Osteoblast (primary cell): ENCODE results near the gene AS3MT. TPM values are rescaled to one million over a fixed set of nuclear protein-coding genes. Genes with fewer than 3 reads are reported as not detected.

ENCODE experiments used
- DNase-seq: peaks from one replicate; pipeline ENCODE4 v3.0.0; 2011; ENCODE audit warnings: low spot score, mixed read lengths; ENCODE audit not compliant: insufficient read length; ENCODE audit errors: missing footprints
- H2AFZ ChIP-seq: 2 replicates; pipeline ENCODE4 v1.6.0; 2011; ENCODE audit warnings: mild to moderate bottlenecking, low read length
- H3K27ac ChIP-seq: 2 replicates; pipeline ENCODE4 v1.5.1; 2011; ENCODE audit warnings: mild to moderate bottlenecking, low read depth, low read length, moderate library complexity
- H3K27me3 ChIP-seq: 2 replicates; pipeline ENCODE4 v1.6.0; 2012; ENCODE audit warnings: mild to moderate bottlenecking, control low read depth, inconsistent platforms, low read length, moderate library complexity; ENCODE audit not compliant: insufficient read depth
- H3K36me3 ChIP-seq: 2 replicates; pipeline ENCODE4 v1.5.1; 2011; ENCODE audit warnings: mild to moderate bottlenecking, low read length, control low read depth, moderate library complexity; ENCODE audit not compliant: insufficient read depth
- H3K4me1 ChIP-seq: 2 replicates; pipeline ENCODE4 v1.5.1; 2011; ENCODE audit warnings: mild to moderate bottlenecking, low read length, control low read depth, moderate library complexity; ENCODE audit not compliant: insufficient read depth
- H3K4me2 ChIP-seq: 2 replicates; pipeline ENCODE4 v1.6.0; 2011; ENCODE audit warnings: mild to moderate bottlenecking, low read length; ENCODE audit not compliant: insufficient read depth
- H3K4me3 ChIP-seq: fragments of 200-600 bp; sonication (generic); 3 replicates; pipeline ENCODE4 v1.5.1; 2012; ENCODE audit warnings: mild to moderate bottlenecking, low read length, inconsistent platforms; ENCODE audit not compliant: insufficient read depth
- H3K79me2 ChIP-seq: 2 replicates; pipeline ENCODE4 v1.6.0; 2012; ENCODE audit warnings: mild to moderate bottlenecking, low read length, control low read depth, inconsistent platforms; ENCODE audit not compliant: insufficient read depth
- H3K9me3 ChIP-seq: 2 replicates; pipeline ENCODE4 v1.5.1; 2011; ENCODE audit warnings: low read depth, low read length, control low read depth
- H4K20me1 ChIP-seq: 2 replicates; pipeline ENCODE4 v1.6.0; 2012; ENCODE audit warnings: mild to moderate bottlenecking, low read length, control low read depth; ENCODE audit not compliant: insufficient read depth
- CTCF ChIP-seq: IDR thresholded peaks from 2 replicates; pipeline ENCODE4 v1.5.1; 2011; ENCODE audit warnings: mild to moderate bottlenecking, low read depth, low read length, moderate library complexity; ENCODE audit errors: extremely low read depth
- total RNA-seq: library from RNA; depleted of rRNA; stranded (reverse); fragments of >200 nt; gene quantifications from 2 replicates; pipeline ENCODE4 v1.2.3, GENCODE V29; 2012

The AS3MT gene
- total RNA-seq, 1 donor = 6.2 TPM

GRCh38 chr10:102865620-102866019 is 3.6 kb upstream of the AS3MT start:
- TF ChIP-seq CTCF = no peak

GRCh38 chr10:102868911-102869257 is 386 bp upstream of the AS3MT start:
- H3K4me1 ChIP-seq = peaks cover 5% of the 10 kb centered on the region
- H3K27ac ChIP-seq = no peak overlapping the region
- no peaks in the 10 kb centered on the region for H3K36me3 ChIP-seq
- H3K4me3 ChIP-seq = peak overlapping the region; percentile 80
- no peaks in the 10 kb centered on the region for H3K9me3 ChIP-seq
- peak overlapping the region; percentile 93 for H3K4me2 ChIP-seq
- DNase-seq = peak; percentile 17
- no peaks in the 10 kb centered on the region for H3K79me2 ChIP-seq
- TF ChIP-seq CTCF = no peak
- no peaks in the 10 kb centered on the region for H3K27me3 ChIP-seq
- peak overlapping the region; percentile 89 for H2AFZ ChIP-seq
- H4K20me1 ChIP-seq = no peaks in the 10 kb centered on the region

More at GRCh38 chr10:102865620-102866019, 3.6 kb upstream of the AS3MT start:
- H3K4me1 ChIP-seq = peaks cover 5% of the 10 kb centered on the region
- no peak for DNase-seq
- H3K4me2 ChIP-seq = no peak overlapping the region
- H3K36me3 ChIP-seq = peaks cover 12% of the 10 kb centered on the region
- no peaks in the 10 kb centered on the region for H3K27me3 ChIP-seq
- H3K4me3 ChIP-seq = no peak overlapping the region
- H3K9me3 ChIP-seq = no peaks in the 10 kb centered on the region
- H4K20me1 ChIP-seq = no peaks in the 10 kb centered on the region
- no peak overlapping the region for H2AFZ ChIP-seq
- no peaks in the 10 kb centered on the region for H3K79me2 ChIP-seq
- H3K27ac ChIP-seq = no peak overlapping the region

GRCh38 chr10:102870221-102870620 is 951 bp downstream of the AS3MT start:
- no peaks in the 10 kb centered on the region for H3K79me2 ChIP-seq
- H3K4me1 ChIP-seq = peaks cover 5% of the 10 kb centered on the region
- H3K4me2 ChIP-seq = peak overlapping the region; percentile 93
- no peak overlapping the region for H3K27ac ChIP-seq
- H2AFZ ChIP-seq = peak overlapping the region; percentile 95
- no peaks in the 10 kb centered on the region for H3K36me3 ChIP-seq
- H3K4me3 ChIP-seq = peak overlapping the region; percentile 80
- H3K9me3 ChIP-seq = no peaks in the 10 kb centered on the region
- H4K20me1 ChIP-seq = no peaks in the 10 kb centered on the region
- TF ChIP-seq CTCF = no peak
- H3K27me3 ChIP-seq = no peaks in the 10 kb centered on the region
- peak; percentile 71 for DNase-seq

- Histone ChIP-seq H3K4me1 (peaks cover 5% of the 10 kb centered on the region), H3K27ac (no peak overlapping the region), H3K4me3 (no peak overlapping the region), H4K20me1 (no peaks in the 10 kb centered on the region), H3K9me3 (no peaks in the 10 kb centered on the region), H3K79me2 (no peaks in the 10 kb centered on the region), H2AFZ (no peak overlapping the region), H3K36me3 (no peaks in the 10 kb centered on the region), H3K4me2 (no peak overlapping the region), H3K27me3 (no peaks in the 10 kb centered on the region)
- TF ChIP-seq CTCF = no peak
- DNase-seq = no peak
Observed at GRCh38 chr10:102872163-102872562, 2.9 kb downstream of the AS3MT start.
